Gastrocnemius medialis (tissue), 4 donors: ENCODE data around the gene PLPP3.

ENCODE experiments used
- POLR2A ChIP-seq, 2 donors: fragments of 450-650 bp; IDR thresholded peaks; one replicate each; pipeline ENCODE4 v1.6.1; 2017; ENCODE audit warnings: antibody characterized with exemption in 2 of 2, mild to moderate bottlenecking in 2 of 2, moderate library complexity in 2 of 2
- TF ChIP-seq, protein P1 (sequence below), 5 experiments: fragments of 450-650 bp in 3 of 5; fragments of 200-600 bp in 2 of 5; sonication (generic) in 2 of 5; IDR thresholded peaks in 4 of 5; conservative IDR thresholded peaks in 1 of 5; 1 replicate in 4 of 5; 2 replicates in 1 of 5; pipeline ENCODE4 v1.5.1; 2016 to 2019; ENCODE audit warnings: antibody characterized with exemption in 5 of 5, mild to moderate bottlenecking in 3 of 5, moderate library complexity in 3 of 5

DNA sequence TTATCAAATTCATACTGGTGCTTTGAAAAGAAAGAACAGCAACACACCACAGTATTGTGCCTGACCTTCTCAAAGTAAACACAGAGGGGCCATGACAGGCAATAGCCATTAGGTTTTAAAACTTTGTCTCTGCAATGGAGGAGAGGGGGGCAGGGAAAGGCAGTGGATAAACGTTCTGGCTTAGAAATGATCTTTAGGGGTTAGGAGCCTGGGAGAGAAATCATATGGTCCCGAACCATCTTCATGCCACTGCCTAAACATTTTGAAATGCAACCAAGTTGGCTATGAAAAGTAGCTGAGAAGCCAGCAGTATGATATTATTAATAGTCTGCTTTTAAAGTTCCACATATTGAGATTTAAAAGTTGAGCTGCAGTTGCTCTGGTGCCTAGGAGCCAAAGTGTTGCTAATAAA lies 39.8 kb downstream of the PLPP3 start:
- TF ChIP-seq, protein P1, sequence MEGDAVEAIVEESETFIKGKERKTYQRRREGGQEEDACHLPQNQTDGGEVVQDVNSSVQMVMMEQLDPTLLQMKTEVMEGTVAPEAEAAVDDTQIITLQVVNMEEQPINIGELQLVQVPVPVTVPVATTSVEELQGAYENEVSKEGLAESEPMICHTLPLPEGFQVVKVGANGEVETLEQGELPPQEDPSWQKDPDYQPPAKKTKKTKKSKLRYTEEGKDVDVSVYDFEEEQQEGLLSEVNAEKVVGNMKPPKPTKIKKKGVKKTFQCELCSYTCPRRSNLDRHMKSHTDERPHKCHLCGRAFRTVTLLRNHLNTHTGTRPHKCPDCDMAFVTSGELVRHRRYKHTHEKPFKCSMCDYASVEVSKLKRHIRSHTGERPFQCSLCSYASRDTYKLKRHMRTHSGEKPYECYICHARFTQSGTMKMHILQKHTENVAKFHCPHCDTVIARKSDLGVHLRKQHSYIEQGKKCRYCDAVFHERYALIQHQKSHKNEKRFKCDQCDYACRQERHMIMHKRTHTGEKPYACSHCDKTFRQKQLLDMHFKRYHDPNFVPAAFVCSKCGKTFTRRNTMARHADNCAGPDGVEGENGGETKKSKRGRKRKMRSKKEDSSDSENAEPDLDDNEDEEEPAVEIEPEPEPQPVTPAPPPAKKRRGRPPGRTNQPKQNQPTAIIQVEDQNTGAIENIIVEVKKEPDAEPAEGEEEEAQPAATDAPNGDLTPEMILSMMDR (IDR thresholded peaks at IDR 0.05 in 4 of 5, conservative IDR thresholded peaks at IDR 0.05 in 1 of 5): no peak
- no peak for TF ChIP-seq POLR2A (IDR thresholded peaks at IDR 0.05)
